GM18868 (cell line): ENCODE data around the gene CKMT1A.
"Not testable (repeated sequence)": the region's sequence is repeated elsewhere in the genome, so short reads cannot be mapped to it uniquely, and the experiment has no call there.

Experiments used
- ATAC-seq: cut with Tn5 transposase; IDR thresholded peaks from one replicate; pipeline ENCODE4 v1.9.1; 2021; ENCODE audit warnings: mild to moderate bottlenecking, moderate library complexity; ENCODE audit not compliant: unreplicated experiment

Gene CKMT1A

DNA sequence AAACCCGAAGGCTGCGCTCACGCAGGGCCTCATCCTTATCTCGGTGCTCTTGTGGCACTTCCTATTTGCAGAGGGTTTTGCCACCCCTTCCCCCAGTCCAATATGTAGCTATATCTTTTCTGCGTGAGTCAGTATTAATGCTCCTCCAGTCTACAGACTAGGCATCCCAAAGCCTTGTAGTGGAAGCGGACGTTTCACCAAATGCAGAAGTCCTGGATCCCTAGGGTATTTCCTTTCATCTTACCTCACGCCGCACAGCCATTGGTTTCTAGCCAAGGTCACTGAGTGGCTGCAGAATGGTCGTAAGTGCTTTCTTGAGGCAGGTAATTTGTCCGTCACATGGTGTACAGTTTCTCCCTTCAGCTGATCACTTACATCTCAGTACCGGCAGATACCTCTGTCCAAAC is 53.2 kb downstream of the CKMT1A start:
- not testable (repeated sequence) for ATAC-seq

DNA sequence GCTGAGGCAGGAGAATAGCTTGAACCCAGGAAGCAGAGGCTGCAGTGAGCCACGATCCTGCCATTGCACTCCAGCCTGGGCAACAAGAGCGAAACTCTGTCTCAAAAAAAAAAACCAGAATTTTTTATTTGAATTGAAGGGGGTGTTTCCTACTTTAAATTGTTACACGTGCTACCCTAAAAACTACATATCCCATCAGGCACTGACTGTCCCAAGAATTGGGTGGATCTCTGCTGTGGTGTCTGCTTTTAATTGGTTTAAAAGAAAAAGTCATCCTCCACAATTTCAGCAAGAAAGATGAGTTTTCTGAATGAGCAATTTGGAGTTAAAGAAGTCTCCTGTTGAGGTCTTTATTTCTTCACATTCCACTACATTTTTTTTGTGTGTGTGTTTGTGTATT is 54.7 kb downstream of the CKMT1A start:
- ATAC-seq: no peak
